GM12874 (cell line): ENCODE measurements around the gene RPL7L1.

Experiments
- TF ChIP-seq, protein P1 (sequence below): IDR thresholded peaks from 2 replicates; pipeline ENCODE4 v1.5.1; 2011; ENCODE audit warnings: low read depth, mild to moderate bottlenecking, control low read depth, low read length, moderate library complexity; ENCODE audit not compliant: insufficient read depth

The RPL7L1 gene

DNA sequence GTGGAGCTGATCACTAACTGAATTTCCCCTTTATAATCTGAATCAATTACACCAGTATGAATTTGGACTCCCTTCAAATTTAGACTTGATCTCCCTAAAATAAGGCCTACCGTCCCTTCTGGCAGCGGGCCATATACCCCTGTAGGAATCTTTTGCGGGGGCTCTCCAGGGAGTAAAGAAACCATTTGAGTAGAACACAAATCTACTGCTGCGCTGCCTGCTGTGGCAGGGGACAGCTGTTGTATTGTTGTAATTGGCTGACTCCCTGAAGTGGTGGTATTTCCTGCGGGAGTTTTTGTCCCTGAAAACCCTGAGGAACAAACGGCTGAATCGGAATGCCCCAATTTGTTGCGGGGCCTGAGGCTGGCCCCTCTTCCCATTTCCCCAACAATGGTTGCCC, 20.5 kb downstream of the RPL7L1 start:
- TF ChIP-seq, protein P1, sequence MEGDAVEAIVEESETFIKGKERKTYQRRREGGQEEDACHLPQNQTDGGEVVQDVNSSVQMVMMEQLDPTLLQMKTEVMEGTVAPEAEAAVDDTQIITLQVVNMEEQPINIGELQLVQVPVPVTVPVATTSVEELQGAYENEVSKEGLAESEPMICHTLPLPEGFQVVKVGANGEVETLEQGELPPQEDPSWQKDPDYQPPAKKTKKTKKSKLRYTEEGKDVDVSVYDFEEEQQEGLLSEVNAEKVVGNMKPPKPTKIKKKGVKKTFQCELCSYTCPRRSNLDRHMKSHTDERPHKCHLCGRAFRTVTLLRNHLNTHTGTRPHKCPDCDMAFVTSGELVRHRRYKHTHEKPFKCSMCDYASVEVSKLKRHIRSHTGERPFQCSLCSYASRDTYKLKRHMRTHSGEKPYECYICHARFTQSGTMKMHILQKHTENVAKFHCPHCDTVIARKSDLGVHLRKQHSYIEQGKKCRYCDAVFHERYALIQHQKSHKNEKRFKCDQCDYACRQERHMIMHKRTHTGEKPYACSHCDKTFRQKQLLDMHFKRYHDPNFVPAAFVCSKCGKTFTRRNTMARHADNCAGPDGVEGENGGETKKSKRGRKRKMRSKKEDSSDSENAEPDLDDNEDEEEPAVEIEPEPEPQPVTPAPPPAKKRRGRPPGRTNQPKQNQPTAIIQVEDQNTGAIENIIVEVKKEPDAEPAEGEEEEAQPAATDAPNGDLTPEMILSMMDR: no peak

DNA sequence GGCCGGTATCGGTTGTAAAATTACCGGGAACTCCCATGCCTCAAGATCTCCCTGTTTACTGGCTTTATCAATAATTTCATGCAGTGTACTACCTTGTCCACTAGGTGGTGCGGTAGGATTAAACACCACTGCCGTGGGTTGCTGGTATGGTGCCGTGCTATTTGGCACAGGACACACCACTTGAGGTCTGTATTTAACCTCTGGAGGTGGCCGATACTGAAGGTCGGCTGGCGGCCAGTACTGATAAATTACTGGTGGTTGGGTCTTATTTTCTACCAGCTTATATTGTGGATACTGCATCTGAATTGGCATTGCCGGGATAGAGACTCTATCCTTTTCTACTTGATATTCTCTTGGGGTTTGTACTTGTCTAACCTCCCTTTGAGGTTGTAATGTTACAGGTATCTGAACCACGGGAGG, 22.1 kb downstream of the RPL7L1 start:
- TF ChIP-seq, protein P1: peak; percentile 65

DNA sequence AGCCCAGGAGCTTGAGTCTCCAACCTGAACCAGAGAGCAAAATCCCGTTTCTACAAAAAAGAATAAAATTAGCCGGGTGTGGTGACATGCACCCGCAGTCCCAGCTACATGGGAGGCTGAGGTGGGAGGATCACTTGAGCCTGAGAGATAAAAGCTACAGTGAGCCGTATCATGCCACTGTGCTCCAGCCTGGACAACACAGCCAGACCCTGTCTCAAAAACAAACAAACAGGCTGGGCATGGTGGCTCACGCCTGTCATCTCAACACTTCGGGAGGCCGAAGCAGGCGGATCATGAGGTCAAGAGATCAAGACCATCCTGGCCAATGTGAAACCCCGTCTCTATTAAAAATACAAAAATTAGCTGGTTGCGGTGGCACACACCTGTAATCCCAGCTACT, 25.1 kb downstream of the RPL7L1 start:
- TF ChIP-seq, protein P1: no peak

DNA sequence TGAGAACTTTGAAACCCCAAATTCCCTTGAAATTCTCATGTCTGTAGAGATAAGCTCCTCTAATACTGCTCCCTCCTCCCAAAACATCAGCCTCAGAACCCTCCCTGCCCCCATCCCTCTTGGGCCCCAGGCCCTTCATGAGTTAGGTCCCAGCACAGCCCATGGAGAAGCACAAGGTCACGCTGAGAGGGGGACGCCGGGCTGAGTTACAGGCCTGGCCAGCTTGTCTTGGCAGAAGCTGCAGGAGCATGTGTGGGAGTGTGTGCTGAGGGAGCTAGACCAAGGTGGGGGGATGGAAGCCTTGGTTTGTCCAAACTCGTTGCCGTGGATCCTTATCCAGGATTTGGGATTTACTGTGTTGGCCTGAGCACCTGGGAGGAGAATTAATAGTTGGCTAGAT, 27.9 kb downstream of the RPL7L1 start:
- TF ChIP-seq, protein P1: no peak

DNA sequence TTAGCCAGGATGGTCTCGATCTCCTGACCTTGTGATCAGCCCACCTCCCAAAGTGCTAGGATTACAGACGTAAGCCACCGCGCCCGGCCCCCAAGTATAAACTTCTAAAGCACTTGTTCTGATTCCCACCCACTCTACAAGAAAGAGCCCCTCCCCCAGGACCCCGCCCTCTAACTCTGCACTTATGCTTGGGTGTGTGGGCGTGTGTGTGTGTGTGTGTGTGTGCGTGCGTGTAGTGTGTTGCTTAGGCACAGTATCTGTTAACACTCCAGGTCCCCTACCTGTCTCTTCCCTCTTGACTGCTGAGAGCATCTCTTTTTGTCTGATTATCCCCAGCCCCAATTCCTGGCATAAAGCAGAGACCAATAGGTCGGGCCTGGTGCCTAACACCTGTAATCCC, 30.4 kb downstream of the RPL7L1 start:
- TF ChIP-seq, protein P1: no peak

DNA sequence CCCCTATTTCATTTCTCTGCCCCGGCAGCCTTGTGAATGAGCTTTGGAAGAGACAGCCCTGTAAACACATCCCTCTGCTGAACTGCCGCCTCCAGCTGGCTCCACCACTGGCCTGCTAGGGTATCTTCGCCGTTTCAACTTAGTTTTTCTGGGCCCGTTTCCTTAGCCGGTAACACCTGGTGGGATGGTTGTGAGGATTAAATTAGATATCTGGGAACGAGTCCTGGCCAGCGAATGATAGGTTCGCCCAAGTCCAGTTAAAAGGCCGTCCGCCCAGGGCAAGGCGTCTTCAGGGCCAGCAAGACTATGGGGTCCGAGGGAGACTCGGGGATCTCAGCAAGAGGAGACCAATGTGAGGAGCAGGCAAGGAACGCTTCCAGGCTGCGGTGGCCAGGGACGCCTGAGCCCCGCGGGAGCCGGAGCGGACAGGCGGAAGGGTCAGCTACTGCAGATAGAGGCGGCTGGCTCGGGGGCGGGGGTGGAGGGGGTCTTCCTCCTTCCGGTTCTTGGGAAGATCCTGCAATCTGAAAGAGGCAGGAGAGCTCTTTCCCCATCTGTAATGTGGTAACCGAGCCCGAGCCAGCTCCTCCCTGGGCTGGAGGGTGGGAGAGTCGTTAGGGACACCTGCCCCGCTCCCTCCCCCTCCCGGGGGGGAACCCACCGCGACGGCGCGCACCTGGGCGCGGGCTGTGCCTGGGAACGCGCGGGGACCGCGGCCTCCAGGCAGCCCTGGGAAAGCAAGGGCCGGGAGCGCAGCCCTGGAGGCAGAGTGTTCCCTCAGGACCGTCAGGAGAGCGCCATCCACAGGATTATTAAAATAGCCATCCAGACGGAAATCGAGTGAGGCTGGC, 32.0 kb downstream of the RPL7L1 start:
- TF ChIP-seq, protein P1: no peak

DNA sequence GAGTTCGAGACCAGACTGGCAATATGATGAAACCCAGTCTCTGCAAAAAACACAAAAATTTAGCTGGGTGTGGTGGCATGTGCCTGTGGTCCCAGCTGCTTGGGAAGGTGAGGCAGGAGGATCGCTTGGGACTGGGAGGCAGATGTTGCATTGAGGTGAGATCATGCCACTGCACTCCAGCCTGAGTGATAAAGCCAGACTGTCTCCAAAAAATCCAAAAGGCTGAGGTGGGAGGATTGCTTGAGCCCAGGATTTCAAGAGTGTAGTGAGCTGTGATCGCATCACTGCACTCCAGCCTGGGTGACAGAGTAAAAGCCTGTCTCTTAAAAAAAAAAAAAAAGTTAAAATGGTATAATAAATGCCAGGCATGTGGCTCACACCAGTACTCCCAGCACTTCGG, 35.1 kb downstream of the RPL7L1 start:
- TF ChIP-seq, protein P1: no peak

DNA sequence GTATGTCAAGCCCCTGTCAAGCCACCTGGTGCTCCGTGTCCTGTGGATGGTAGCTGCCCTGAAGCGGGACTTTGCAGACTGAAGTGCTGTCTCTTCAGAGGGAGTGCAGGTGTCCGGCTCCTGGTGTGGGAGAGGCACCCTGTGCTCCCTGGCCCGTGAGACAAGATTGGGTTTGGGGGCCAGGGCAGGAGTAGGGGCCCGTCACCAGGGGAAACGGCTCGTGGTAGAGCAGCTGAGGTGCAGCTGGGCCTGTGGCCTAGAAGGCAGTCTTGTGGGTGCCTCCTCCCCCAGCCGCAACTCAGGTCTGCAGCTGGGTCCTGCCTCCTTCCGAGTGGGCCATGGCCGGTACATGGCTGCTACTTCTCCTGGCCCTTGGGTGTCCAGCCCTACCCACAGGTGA, 36.3 kb downstream of the RPL7L1 start, which contains the start of gene PTCRA:
Gene PTCRA (plus strand): TSS at position 322 of the 400 bp plus-strand sequence. CDS start 17 bp downstream, at position 339.
- TF ChIP-seq, protein P1: no peak
